PC-3 (cell line): ENCODE measurements around the gene LARP4B.

Experiments used
- EZH2phosphoT487 ChIP-seq: fragments of 300-600 bp; sonication (generic); IDR thresholded peaks from 2 replicates; pipeline ENCODE4 v1.6.1; 2018; ENCODE audit warnings: mild to moderate bottlenecking, antibody characterized with exemption, low read length, borderline replicate concordance
- TF ChIP-seq, protein P1 (sequence below): fragments of 300-600 bp; sonication (generic); conservative IDR thresholded peaks from 2 replicates; pipeline ENCODE4 v1.5.1; 2017; ENCODE audit warnings: antibody characterized with exemption, low read depth, mild to moderate bottlenecking, low read length

DNA sequence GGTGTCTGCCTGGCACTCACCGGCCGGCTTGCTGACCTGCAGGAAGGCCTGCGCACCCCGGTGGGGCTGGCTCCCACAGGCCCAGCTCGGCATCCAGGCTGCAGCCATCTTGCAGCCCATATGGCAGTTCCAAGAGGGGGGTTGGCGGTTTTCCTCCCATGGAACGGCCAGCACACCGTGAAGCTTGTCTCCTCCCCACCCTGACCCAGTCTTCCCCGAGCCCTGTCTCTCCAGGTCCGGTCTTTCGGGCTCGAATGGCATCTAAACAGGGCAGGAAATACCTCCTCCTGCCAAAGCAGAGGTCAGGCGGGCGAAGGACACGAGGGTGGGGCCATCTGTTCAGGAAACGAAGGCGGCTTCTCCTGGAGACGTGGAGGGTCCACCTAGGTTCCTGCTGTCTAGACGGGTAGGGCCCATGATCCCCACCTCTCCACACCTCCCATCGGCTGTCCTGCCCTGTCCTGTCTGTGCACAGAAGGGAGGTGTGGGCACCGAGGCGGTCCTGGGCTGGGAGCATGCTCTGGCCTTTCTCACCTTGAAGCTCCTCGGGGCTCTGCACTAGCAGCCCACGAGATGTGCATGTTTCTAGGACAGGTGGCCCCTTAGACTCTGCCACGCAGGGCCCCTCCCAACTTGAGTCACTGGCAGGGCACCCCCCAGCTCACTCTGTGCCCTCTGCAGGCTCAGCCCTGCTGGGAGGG lies 128.3 kb downstream of the LARP4B start:
- TF ChIP-seq, protein P1, sequence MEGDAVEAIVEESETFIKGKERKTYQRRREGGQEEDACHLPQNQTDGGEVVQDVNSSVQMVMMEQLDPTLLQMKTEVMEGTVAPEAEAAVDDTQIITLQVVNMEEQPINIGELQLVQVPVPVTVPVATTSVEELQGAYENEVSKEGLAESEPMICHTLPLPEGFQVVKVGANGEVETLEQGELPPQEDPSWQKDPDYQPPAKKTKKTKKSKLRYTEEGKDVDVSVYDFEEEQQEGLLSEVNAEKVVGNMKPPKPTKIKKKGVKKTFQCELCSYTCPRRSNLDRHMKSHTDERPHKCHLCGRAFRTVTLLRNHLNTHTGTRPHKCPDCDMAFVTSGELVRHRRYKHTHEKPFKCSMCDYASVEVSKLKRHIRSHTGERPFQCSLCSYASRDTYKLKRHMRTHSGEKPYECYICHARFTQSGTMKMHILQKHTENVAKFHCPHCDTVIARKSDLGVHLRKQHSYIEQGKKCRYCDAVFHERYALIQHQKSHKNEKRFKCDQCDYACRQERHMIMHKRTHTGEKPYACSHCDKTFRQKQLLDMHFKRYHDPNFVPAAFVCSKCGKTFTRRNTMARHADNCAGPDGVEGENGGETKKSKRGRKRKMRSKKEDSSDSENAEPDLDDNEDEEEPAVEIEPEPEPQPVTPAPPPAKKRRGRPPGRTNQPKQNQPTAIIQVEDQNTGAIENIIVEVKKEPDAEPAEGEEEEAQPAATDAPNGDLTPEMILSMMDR: no peak
- no peak for TF ChIP-seq EZH2phosphoT487
